GM13977 (cell line): Measurements from ENCODE around the gene FABP1.

ENCODE experiments used
- DNase-seq: peaks from one replicate; pipeline ENCODE4 v3.0.0; 2012; ENCODE audit warnings: low spot score
- in situ Hi-C: fragments of 300-500 bp; cut with MboI; formaldehyde crosslinking; loops from one replicate; pipeline ENCODE4 v1.12.0; 2022; ENCODE audit warnings: low sequenced_read_pairs, low pct_unique_long_range_greater_than_20kb, mixed read lengths, inconsistent platforms; ENCODE audit not compliant: unreplicated experiment
- TF ChIP-seq, protein P1 (sequence below): IDR thresholded peaks from 2 replicates; pipeline ENCODE4 v1.5.1; 2012; ENCODE audit warnings: mild to moderate bottlenecking, control low read depth; ENCODE audit not compliant: insufficient read depth; ENCODE audit errors: extremely low read depth, missing control alignments

Gene FABP1

DNA sequence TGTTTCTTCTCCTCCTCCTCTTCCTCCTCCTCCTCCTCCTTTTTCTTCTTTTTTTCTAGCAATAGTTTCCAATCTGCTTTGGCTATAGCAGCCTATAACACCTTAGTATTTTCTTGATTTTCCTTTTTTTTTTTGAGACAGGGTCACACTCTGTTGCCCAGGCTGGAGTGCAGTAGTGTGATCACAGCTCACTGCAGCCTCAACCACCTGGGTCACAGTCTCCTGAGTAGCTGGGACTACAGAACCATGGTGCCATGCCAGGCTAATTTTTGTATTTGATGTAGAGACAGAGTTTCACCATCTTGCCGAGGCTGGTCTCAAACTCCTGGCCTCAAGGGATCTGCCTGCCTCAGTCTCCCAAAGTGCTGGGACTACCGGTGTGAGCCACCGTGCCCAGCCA lies 31.6 kb upstream of the FABP1 start:
- DNase-seq: no peak
- TF ChIP-seq, protein P1, sequence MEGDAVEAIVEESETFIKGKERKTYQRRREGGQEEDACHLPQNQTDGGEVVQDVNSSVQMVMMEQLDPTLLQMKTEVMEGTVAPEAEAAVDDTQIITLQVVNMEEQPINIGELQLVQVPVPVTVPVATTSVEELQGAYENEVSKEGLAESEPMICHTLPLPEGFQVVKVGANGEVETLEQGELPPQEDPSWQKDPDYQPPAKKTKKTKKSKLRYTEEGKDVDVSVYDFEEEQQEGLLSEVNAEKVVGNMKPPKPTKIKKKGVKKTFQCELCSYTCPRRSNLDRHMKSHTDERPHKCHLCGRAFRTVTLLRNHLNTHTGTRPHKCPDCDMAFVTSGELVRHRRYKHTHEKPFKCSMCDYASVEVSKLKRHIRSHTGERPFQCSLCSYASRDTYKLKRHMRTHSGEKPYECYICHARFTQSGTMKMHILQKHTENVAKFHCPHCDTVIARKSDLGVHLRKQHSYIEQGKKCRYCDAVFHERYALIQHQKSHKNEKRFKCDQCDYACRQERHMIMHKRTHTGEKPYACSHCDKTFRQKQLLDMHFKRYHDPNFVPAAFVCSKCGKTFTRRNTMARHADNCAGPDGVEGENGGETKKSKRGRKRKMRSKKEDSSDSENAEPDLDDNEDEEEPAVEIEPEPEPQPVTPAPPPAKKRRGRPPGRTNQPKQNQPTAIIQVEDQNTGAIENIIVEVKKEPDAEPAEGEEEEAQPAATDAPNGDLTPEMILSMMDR: no peak
- in situ Hi-C loops: no loop called here

DNA sequence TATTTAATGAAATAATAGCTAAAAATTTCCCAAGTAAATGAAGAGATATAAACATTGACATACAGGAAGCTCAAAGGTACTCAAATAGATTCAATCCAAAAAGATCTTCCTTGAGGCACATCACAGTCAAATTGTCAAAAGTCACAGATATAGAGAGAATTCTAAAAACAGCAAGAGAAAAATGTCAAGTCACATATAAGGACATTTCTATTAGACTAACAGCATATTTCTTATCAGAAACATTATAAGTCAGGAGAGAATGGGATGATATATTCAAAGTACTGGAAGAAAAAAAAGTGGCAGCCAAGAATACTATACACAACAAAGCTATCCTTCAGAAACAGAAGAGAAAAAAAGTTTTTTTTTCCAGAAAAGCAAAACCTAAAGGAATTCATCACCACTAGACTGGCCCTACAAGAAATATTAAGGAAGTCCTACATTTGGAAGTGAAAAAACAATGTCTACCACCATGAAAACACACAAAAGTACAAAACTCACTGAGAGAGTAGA lies 21.1 kb upstream of the FABP1 start:
- in situ Hi-C loops: no loop called here
- TF ChIP-seq, protein P1: no peak
- no peak for DNase-seq

DNA sequence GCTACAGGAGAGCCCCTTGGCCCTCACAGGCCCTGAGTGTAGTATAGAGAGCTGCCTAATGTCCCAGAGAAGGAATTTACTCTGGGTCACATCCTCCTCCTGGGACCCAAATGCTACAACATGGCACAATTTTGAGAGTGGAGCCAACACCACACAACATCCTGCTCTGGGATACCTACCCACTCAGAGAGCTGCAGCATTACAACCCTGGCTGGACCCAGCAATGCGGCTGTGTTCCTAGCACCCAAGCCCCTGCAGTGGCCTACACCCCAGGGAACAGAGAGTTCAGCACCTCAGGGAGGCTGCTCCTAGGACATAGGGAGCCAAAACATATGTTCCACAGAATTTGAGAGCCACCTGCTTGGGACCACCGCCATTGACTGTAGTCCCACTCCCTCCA lies 19.3 kb upstream of the FABP1 start:
- TF ChIP-seq, protein P1: no peak
- in situ Hi-C loops: no loop called here

DNA sequence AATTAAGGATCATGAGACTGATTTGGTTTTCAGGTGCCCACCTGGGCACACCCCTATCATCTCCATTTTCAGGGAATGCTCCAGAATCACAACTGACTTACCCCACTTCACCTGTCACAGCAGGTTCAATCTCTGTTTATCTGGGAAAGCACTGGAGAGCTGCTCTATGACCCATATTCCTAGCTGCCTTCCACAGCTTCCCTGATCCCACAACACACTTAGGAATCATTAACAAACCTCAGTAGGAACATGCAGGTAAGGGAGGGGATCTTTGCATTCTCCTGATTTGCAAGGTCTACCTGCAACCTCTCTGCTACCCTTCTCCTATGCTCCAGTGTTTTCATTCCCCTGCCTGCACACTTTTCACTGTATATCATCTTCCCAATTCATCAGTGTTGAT lies 18.7 kb upstream of the FABP1 start:
- DNase-seq: no peak
- in situ Hi-C loops: no loop called here
- TF ChIP-seq, protein P1: no peak

More for the DNA sequence above, 19.3 kb upstream of the FABP1 start:
- DNase-seq: no peak

DNA sequence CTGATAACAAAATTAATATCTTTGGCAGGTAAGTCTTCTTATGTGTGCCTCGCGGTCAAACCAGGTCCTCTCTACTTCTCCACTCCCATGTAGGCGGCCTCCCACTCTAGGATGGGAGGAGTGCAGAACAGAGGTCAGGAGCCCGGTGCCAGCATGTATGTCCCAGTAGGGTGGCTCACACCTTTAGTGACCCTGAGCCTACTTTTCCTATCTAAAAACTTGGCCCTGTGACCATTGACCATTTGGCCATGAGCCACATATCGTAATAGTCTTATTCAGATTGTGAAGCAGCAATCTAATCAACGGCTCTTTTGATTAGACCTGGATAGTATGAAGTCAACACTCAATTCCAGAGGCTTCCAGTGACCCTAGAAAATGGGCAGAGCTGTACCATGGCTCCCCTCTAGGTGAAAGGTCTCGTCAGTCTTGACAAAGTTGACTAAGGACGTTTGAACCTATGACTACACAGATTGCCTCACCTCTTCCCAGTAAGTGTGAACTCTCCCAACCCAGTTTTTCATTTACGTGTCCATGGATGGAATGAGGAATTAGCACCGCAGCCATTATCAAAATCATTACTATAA lies 17.1 kb upstream of the FABP1 start:
- TF ChIP-seq, protein P1: no peak
- in situ Hi-C loops: no loop called here
- DNase-seq: no peak

DNA sequence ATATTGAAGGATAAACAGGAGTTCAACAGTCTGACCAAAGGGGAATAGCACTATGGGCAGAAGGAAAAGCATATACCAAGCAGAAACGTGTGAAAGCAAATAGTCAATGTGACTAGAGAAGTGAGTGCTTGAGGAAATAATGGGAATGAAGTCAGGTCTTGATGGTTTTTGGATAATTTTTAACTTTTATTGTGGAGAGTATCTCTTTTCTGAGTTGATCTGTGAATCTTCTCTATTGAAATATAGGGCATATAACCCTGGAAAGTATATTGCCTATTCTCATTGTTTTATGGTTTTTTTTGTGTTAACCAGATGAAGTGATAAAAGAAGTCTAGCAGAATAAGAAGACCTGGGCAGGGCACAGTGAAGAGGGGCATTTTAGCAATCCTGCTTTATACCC lies 16.4 kb upstream of the FABP1 start:
- TF ChIP-seq, protein P1: no peak
- in situ Hi-C loops: no loop called here
- no peak for DNase-seq

DNA sequence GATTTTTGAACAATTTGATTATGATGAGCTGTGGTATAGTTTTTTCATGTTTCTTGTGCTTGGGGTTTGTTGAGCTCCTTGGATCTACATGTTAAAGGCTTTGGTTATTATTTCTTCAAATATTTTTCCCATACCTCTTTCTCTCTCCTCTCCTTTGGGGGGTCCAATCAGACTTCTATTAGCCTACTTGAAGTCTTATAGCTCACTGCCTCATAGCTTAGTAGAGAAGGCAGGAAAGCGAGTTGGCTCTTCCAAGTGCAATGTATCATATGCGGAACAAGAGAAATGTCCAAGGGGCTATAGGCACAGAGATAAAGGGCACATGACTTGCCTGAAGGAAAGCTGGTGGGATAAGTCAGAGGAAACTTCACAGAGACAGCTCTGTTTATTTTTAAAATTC lies 14.1 kb upstream of the FABP1 start:
- in situ Hi-C loops: no loop called here
- TF ChIP-seq, protein P1: no peak
- no peak for DNase-seq
